Renal cortex interstitium (tissue), 11 donors: Measurements from ENCODE around the gene SLC22A23. TPM values are rescaled to one million over a fixed set of nuclear protein-coding genes. Genes with fewer than 3 reads are reported as not detected.

Source experiments
- DNase-seq, 11 donors: peaks; one replicate each; pipeline ENCODE4 v3.0.0-alpha.2; 2013; ENCODE audit warnings: low read depth in 9 of 11, low spot score in 4 of 11; ENCODE audit errors: extremely low read depth in 1 of 11
- polyA plus RNA-seq, 3 donors: library from polyadenylated mRNA; unstranded; fragments of 120-200 nt; gene quantifications; one replicate each; pipeline ENCODE4 v1.2.1, GENCODE V29; 2013; ENCODE audit not compliant: insufficient read length in 3 of 3

Gene SLC22A23
- polyA plus RNA-seq, 3 donors = 11.2 to 15.8 (median 11.7) TPM

DNA sequence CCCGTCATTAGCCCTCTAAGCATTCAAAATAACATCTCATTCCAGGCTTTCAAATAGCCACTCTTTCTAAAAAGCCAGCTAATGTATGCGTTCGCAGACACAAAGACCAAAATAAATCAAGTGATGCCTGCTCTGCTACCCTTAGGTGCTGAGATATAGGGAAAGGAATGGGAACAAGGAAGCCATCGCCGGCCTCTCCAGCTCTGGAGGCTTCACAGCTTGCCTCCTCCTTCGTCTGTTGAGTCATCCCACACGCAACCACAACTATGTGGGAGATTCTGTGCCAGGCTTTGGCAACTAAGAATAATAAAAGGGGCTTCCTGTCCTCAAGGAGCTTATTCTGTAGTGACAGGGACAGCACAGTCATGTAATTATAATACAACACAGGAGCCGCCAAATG is 27.3 kb upstream of the SLC22A23 start:
- DNase-seq = no peak

DNA sequence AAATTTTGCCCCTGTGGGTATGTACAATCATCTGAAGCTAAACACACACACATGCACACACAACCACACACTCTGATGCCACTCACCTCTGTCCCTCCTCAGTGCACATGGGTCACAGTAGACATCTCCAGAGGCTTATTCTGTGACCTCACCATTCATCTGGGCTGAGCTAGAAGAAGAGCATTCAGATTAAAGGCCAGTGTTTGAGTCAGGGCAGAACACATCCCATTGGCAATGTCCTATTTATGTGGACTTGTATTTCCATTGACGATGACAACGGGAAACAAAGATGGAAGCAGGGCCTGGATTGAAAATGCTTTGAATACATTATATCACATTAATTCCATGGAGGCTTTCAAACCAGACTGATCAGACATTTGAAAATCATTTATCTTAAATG is 26.8 kb upstream of the SLC22A23 start:
- DNase-seq = no peak

DNA sequence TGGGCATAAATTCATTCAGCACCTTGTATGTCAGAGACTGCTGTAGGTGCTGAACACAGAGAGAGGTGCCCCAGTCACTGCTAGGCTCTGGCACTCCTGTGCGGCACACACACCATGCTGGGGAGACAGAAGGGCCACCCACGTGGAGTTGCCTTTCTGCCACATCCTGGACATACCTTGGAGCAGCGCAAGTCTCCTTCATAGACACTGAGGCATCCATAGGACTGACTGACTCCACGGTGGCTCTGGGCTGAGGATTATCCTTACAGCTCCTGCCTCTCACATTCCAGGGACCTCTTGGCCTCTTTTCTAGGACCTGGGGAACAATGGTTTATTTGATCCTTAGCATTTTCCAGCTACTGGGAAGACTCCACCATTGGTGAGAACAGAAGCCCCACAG is 26.0 kb upstream of the SLC22A23 start:
- DNase-seq = no peak

DNA sequence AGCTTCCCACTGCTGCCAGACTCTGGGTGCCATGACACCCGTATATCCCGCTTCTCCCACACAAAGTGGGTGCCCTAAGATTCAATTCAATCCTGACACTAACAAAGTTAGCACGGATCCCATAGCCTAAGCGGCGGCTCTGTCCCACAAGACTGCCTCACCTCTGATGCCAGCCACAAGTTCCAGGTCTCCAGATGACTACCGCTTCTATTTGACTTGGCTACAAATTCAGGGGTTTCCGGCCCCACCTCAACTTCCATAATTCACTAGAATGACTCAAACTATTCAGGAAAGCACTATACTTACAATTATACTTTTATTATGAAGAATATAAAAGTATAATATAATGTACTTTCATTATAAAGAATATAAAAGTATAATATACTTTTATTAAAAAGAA is 24.8 kb upstream of the SLC22A23 start:
- no peak for DNase-seq

DNA sequence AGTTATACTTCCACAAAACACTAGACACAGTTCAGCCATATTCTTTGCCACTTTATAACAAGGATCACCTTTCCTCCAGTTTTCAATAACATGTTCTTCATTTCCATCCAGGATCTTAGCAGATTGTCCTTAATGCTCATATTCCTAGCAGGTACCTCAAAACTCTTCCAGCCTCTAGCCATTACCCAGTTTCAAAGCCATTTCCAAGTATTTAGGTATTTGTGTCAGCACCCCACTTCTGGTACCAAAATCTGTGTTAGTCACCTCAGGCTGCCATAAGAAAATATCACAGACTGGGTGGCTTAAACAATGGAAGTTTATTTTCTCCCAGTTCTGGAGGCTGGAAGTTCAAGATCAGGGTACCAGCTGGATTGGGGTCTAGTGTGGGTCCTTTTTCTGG is 23.2 kb upstream of the SLC22A23 start:
- DNase-seq = no peak

DNA sequence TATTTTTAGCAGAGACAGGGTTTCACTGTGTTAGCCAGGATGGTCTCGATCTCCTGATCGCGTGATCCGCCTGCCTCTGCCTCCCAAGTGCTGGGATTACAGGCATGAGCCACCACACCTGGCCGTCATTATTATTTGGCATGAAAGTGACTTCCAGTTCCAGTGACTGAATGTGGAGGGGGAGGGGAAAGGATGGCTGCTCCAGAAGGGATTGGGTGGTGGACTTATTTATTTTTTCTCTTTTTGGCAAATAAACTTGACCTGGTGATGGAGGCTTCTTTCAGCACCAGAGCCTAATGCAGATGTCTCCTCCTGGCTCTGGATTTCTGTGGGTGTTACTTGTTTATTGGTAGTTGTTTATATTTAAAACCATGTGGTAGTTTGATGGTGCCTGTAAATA is 16.9 kb upstream of the SLC22A23 start:
- no peak for DNase-seq

DNA sequence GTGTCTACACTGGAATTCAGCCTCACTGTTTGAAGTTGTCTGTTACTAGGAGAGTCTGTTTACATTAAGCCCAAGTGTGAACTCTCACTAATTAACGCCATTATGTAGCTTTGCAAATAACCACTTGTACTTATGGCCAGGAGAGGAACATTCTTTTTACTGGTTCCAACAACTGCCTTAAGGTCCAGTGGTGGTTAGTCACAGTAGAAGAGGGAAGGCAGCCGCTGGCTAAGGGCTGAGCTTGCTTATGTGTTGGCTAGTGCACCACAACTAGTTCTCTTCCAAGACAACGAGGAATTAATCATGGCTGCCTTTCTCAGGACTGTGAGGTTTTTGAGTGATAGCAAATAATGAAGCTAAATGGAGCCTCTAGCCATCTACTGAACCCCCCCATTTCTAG is 14.9 kb upstream of the SLC22A23 start:
- DNase-seq = no peak

DNA sequence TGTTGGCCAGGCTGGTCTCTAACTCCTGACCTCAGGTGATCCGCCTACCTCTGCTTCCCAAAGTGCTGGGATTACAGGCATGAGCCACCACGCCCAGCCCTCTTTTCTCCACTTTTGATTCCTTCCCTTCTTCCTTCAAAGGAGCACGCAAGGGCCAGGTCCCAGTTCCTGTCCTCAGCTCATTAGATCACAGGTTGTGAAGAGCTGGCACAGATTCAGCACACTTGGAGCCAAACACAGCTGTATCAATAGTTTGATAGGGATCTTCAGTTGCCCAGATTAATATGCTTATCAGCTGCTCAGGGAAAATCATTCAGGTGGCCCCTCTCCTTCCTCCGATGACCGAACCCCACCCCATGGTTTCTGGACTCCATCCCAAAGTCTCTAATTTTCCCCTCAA is 14.4 kb upstream of the SLC22A23 start:
- DNase-seq = no peak

DNA sequence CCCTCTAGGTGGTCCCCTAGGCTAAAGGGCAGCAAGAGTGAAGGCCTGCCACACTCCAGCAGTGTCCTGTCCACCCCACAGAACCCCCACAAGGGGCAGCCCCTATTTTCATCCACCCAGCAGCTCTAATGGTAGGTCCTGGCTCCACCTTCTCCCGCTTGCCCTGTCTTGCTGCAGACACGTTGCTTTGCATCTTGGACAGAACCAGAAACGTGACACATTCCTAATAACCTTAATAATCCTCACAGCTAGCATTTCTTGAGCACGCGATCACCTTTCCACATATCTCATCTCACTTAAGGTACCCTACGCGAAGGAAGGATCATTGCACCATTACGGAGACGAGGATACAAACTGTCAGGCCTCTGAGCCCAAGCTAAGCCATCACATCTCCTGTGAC is 11.7 kb upstream of the SLC22A23 start:
- no peak for DNase-seq

DNA sequence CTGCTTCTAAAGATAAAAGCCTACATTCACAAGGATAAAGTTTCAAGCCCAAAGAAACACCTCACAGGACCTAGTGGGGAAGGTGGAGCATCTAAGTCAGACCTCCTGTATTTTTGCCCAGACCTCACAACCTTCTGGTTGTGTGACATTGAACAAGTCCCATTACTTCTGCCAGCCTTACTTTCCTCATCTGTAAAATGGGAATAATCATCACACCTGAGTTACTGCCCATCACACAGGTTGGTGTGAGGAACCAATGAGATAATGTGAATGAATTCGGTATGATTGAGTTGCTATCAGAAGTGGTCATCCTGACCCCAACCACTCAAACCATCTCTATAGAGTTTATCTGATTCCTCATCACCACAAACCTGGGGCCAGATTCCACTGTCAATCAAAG is 11.1 kb upstream of the SLC22A23 start:
- DNase-seq = no peak

DNA sequence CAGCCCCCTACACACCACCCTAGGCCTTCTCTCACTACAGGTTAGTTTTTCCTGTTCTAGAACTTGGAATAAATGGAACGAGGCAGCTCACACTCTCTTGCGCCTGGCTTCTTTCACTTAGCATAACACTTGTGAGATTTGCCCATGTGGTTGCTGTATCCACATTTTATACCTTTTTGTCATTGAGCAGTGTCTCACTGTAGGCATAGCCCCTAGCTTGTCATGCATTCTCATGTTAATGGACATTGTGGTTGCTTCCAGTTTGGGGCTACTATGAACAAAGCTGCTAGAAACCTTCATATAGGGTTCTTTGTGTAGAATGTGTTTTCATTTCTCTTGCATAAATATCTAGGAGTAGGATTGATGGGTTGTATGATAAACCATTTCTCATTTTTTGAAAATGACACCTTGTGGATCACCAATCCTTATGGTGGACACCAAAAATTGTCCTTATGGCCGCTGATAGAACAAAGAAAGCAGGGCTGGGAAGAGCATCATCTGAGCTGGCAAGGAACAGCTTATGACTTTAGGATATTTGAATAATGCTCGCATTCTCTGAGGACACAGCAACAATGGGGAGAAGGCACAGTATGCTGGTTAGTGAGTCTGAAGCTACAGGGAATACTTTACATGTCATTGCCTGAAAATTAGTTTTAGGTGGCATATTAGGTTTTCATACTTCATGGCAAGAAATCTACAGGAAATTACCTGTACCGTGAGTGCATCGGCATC is 9.8 kb upstream of the SLC22A23 start:
- DNase-seq = no peak

DNA sequence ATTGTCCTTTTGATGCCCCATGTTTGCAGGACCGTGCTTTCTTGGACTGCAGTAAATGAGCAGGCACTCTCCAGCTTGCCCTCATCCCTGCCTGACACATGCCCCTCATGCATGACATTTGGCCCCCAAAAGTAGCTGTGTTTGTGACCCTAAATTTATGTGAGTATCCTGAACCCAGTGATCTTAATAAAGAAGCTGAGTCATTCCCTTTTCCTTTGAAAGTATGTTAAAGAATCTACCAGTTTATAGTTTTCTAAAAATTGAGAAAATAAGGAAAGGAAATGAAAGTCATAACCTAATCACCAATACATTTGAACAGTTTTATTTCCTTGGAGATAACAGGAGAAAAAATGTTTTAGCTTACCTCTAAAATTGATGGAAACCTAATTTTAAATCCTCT is 3.4 kb upstream of the SLC22A23 start:
- no peak for DNase-seq

DNA sequence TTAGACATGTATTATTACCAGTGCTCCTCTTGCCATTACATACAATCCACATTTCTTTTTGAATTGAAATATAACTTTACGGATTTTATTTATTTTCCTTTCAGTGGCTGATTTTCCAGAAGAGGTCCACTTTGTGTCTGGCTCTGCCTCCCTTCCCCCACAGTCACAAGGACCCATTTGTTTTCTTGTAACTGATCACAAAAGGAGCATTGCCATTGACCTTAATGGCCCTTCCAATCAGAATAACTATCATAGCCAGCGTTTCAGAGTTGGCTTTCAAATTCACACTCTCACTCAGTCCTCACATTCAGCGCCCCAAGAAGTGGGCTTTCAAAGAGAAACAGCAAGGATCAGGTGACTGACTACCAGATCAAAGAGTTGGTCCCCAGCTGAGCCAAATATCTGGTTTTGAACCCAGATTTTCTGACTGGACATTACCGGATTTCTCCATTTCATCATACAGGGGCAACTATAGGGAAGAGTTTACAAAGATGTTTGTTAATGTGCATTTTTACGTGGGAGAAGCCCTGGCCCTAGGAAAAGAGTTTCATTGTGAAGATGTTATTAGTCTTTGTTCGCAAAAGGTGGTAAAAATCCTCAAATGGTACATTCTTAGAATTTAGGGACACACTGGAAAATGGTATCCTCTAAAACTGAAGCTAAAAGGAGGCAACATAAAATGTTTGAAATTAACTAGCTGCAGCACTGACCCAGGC is 2.0 kb upstream of the SLC22A23 start:
- no peak for DNase-seq

DNA sequence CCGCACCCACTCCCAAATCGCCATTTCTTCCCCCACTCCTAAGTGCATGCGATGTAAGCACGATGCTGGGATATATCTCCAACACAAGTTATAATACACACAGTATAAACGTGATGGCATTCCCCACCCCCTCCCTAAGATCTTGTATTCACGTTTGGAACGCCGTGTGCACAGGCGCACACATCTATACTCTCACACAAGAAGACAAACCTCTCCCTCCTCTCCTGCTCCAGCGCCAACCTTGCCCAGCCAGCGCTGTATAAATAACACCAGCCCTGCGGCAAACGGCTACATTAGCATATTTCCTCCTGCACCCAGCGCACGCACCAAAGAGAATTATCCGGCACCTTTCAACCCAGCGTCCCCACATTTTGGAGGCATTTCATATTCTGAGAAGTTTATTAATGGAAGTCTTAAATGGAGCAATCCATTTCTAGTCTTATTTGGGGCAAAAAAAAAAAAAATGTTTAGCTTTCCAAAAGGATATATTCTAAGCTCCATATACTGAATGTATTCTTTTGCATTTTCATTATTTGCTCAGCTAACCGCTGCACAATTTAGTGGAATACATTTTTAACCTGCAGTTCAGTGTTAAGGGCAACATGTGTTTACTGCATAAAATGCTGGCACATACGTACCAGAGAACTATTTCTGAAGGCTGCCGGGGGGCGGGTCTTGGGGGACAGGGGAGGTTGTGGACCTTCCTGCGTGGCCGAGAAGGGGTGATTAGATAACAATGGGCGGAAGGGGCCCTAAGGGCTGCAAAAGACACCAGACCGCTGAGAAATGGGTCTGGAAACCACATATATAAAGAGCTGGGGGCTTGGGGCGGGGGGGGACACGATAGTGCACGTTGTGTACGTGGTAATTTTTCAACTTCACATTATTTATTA is 1.1 kb upstream of the SLC22A23 start:
- DNase-seq = no peak

DNA sequence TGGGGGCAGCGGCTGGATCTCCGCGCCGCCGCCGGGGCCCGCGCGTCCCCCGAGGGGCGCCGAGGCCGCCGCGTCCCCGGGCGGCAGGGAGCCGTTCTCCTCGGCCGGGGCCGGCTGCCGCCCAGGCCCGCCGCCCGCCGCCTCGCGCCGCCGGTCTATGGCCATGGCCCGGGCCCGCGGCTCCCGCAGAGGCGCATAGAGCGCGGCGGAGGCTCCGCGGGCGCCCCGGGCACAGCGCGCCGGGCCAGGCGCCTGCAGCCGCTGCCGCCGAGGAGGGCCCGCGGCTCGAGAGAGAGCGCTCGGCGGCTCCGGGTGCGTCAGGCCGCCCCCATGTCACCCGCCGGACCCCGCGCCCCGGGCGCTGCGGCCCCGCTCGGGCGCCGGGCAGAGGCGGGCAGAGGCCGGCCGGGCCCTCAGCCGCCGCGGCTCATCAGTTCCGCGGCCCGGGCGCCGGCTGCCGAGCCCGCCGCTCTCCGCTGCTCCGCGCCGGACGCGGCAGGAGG is 404 bp downstream of the SLC22A23 start:
- DNase-seq = no peak

DNA sequence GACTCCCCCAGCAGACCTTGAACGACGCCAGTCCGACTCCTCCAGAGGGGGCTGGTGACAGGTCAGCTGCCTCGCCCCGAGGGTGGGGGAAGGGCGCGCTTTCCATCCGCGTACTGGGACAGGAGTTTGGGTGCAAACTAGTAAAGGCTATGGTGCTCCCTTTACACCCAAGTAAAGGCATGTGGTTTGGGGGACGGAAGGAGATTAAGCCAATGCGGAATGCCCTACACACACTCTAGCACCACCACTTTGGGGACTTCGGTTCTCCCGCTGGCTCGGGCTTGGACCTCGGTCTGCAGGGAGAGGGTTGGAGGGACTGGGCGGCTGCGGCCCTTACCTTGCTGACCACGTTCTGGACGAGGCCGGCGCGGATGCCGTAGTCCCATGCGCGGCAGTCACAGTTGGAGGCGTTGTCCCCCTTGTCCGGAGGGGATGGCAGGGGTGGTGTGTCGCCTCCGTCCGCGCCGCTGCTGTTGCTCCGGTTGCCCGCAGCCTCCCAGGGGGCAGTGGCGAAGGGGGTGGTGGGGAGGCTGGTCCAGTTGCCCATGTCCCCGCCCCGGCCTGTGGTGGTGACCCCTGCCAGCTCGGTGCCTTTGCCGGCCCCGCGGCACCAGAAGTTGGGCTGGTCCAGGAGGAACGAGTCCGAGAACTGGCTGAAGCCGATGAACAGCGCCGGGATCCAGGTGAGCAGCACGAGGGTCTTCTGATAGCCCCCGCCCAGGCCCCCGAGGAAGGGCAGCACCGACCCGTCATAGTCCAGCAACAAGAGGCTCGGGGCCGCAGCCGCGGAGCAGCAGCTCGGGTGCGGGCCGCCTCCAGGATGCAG is 1.1 kb downstream of the SLC22A23 start:
- no peak for DNase-seq

DNA sequence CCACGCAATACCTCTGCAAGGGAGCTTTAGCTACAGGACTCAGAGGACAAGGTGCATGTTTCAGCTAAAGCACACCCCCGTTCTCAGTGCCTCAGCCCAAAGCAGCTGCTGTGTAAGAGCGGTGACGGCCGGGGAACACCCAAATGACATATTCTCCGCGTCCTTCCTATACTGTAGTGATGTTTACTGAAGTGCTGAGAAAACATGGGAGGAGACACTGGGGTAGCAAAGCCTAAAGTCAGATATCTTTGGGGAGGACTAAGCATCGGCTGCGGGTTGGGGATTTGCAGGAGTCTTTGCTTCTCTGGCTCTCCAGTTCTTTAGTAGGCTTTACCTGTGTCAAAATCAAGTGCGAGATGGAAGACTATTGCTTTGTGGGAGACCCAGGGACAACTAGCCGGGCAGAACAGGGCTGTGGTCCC is 1.7 kb downstream of the SLC22A23 start:
- DNase-seq = no peak

DNA sequence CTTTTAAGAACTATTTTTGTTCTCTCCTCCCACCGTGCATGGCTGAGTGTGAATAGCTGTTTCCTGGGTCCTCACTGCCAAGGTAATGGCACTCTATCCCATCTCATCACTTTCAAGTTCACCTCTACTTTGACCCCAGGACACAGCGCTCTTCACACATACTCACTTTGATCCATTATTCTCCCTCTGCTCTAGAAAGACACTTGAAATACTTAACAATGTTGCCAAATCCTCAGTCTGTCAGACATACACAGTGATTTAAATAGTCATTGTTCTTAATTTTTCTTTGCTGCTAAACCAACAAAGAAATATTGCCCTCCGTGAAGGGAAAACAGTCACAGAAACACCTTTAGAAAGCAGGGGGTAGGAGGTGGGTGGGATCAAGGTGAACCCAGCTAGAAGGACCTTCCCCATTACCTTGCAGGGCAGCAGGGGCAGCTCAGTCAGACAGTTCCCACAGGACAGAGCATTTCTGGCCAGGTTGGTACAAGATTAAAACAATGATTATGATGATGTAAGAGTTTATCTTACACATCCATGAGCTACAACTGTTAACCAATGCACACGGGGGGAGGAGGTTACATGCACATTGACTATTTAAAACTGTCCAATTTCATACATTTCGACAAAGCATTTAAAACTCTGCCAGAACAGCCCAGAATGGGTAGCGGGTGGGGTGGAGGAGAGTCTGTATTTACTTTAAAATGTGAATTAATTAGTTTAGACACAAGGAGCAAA is 2.4 kb downstream of the SLC22A23 start:
- no peak for DNase-seq
